Activated naive CD4-positive, alpha-beta T cell treated with anti-CD3 and anti-CD28 coated beads, Interleukin-2, amount 50 U/mL, for 72 hours (primary cell): Measurements from ENCODE around the gene ATP10D. TPM values are rescaled to one million over a fixed set of nuclear protein-coding genes. Genes with fewer than 3 reads are reported as not detected.
"Not testable (repeated sequence)": the region's sequence is repeated elsewhere in the genome, so short reads cannot be mapped to it uniquely, and the experiment has no call there.

ENCODE experiments used
- ATAC-seq, 2 donors: fragments of 150-1000 bp; cut with Tn5 transposase; 2 replicates each; pipeline ENCODE4 v1.10.0; 2021; ENCODE audit warnings: mild to moderate bottlenecking in 2 of 2, moderate library complexity in 2 of 2
- DNase-seq, 2 donors: peaks; one replicate each; pipeline ENCODE4 v3.0.0; 2021 to 2022; ENCODE audit warnings: low spot score in 2 of 2
- H3K27ac Mint-ChIP-seq, 2 donors: one replicate each; pipeline ENCODE4 v1.8.0; 2022; ENCODE audit warnings: mild to moderate bottlenecking in 2 of 2, mixed read lengths in 2 of 2
- H3K36me3 Mint-ChIP-seq, 2 donors: one replicate each; pipeline ENCODE4 v1.8.0; 2022; ENCODE audit warnings: mixed read lengths in 2 of 2
- H3K9me3 Mint-ChIP-seq, 2 donors: one replicate each; pipeline ENCODE4 v1.8.0; 2022; ENCODE audit warnings: mixed read lengths in 2 of 2
- total RNA-seq, 2 donors: library from RNA; stranded (reverse); gene quantifications; one replicate each; pipeline ENCODE4 v1.2.3, GENCODE V29; 2022

Gene ATP10D
- total RNA-seq, 2 donors from 2014 or later: 4.0 to 11.3 TPM

DNA sequence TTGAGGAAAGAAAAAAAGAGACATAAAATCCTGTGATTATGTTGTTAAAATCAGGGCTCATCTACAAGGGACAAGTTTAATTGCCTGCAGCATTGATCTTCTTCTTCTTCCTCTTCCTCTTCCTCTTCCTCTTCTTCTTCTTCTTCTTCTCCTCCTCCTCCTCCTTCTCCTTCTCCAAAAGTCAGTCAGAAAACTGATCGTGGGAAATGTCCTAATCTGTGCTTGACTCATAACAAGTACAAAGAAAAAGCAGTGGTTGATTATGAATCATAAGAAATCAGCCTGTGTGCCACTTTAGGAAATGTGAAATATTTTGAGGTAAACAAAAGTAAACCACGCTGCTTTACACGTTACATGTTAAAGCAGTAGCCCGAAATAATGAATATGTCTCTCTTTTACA lies 2.7 kb upstream of the ATP10D start:
- Mint-ChIP-seq H3K9me3 (no peaks in the 10 kb centered on the region), H3K27ac (no peak overlapping the region), H3K36me3 (peaks cover 0 to 11% of the 10 kb centered on the region in 2 donors)
- ATAC-seq: no peak
- no peak for DNase-seq

DNA sequence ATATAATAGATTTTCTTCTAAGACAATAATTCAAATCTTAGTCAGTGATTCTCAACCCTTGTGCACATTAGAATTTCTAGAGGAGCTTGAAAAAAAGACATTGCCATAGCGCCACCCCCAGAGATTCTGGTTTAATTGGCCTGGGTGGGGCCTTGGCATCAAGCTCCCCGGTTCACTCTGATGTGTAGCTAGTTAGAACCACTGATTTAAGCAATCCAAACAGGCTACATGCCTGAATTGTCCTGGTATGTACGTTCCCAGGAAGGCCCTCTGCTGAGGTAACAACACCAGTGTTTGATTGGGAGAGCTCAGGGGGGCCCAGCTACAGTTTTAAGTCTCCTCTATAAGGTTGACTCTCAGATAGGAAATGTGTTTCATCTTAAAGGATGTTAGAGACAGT lies 1.3 kb upstream of the ATP10D start:
- Mint-ChIP-seq H3K9me3 (no peaks in the 10 kb centered on the region), H3K27ac (peak overlapping the region in 1 of 2 donors; percentile 90), H3K36me3 (peaks cover 0 to 11% of the 10 kb centered on the region in 2 donors)
- DNase-seq: no peak
- ATAC-seq: no peak

DNA sequence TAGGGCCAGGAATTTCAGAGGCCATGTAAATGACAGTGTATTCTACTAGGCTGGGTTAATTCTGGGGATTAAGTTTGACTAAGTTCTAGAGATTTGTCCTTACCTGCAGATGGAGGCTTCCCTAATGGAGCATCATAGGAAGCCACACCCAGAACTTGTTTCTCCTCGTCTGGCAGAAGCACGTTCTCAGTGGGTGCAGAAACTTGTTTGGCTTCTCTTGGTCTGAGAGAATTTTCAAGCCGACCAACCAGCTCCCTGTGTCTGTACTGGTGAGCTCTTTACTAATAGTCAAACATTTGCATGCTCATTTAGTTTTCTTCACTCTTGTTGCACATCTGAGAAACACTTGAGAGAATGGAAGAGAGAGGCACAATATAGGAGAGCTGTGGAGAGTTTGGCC lies 907 bp upstream of the ATP10D start:
- no peak for ATAC-seq
- peak overlapping the region in 1 of 2 donors; percentile 90 for H3K27ac Mint-ChIP-seq
- DNase-seq: no peak
- no peaks in the 10 kb centered on the region for H3K9me3 Mint-ChIP-seq
- peaks cover 0 to 11% of the 10 kb centered on the region in 2 donors for H3K36me3 Mint-ChIP-seq

DNA sequence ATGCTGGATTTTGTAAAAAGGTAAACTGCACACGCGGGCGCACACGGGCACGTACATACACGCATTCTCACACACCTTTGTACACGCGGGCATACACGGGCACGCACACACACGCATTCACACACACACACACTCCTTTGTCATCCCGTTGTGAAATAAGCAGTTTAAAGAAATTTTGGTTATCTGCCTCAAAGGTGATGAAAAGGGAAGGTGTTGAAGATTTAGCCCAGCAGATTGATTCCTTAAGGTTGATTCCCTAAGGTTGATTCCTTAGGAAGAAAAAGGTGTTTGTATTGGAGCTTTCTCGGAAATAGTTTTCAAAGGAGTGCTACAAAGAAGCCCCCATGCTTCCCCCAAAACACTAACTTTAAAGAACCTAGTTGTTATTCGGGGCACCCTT lies 693 bp downstream of the ATP10D start:
- DNase-seq: no peak
- Mint-ChIP-seq H3K36me3 (peaks cover 0 to 11% of the 10 kb centered on the region in 2 donors), H3K9me3 (no peaks in the 10 kb centered on the region), H3K27ac (peak overlapping the region; percentile 86 to 90)
- ATAC-seq: no peak

DNA sequence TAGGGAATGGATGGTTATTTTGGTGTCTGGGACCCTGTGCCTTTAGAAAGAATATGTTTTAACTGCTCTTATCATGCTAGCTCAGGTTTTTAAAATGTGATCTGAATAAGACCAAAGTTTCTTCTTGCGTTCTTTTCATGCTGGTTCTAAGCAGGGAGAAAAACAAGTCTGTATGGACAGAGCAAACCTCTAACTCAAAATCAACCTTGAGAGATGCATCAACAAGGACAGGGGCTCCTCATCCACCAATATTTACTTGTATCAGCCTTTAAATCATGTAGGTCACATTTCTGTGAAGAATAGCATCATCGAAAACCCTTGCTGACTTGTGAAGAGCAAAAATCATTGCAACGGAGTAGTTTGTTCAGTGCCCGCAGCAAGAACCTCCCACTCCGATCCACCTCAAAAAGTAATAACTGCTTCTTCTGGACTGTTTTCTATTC lies 1.2 kb downstream of the ATP10D start:
- ATAC-seq: no peak
- Mint-ChIP-seq H3K27ac (peak overlapping the region in 1 of 2 donors; percentile 90), H3K9me3 (no peaks in the 10 kb centered on the region), H3K36me3 (peaks cover 0 to 11% of the 10 kb centered on the region in 2 donors)
- DNase-seq: no peak

DNA sequence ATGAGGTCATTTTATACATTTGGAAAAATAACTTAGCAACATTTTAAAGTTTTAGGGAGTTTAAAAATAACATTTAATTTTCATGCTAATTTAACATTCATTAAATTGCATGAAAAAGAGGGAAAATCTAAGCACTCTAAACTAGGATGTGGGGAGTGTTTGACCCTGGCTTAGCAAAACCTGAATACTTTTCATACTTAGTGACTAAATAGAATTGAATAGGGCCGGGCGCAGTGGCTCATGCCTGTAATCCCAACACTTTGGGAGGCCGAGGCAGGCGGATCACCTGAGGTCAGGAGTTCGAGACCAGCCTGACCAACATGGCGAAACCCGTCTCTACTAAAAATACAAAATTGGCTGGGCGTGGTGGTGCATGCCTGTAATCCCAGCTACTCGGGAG lies 1.7 kb downstream of the ATP10D start:
- not testable (repeated sequence) for ATAC-seq, DNase-seq, H3K27ac Mint-ChIP-seq, H3K9me3 Mint-ChIP-seq
- peaks cover 0 to 11% of the 10 kb centered on the region in 2 donors for H3K36me3 Mint-ChIP-seq

DNA sequence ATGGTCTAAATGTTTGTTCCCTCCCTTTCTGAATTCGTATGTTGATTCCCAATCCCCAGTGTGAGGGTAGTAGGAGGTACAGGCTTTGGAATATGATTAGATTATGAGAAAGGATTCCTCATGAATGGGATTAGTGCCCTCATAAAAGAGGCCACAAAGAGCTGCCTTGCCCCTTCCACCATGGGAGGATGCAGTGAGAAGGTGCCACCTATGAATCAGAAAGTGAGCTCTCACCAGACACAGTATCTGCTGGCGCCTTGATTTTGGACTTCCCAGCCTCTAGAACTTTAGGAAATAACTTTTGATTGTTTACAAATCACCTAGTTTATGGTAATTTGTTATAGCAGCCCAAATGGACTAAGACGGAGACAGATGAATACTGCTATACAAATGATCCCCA lies 3.6 kb downstream of the ATP10D start:
- peaks cover 0 to 11% of the 10 kb centered on the region in 2 donors for H3K36me3 Mint-ChIP-seq
- no peaks in the 10 kb centered on the region for H3K9me3 Mint-ChIP-seq
- no peak overlapping the region for H3K27ac Mint-ChIP-seq
- no peak for DNase-seq
- ATAC-seq: no peak

DNA sequence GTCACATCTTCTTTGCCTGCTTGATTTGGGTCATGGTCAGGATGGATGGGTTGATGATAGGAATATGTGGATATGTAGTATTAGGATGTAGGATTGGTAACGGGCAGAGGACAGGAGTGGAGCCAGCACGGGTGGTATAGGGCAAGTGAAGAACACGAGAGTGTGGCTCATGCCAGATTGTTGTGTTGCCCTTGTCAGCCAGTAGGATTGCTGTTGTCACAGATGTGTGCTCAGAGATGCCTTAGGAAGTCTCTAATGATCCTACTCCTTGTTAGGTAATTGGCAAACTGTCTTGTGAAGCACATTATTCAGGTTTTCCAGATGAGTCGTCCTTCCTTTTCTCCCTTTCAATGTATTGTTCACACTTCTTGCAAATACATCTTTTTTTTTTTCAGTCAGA lies 5.5 kb downstream of the ATP10D start:
- DNase-seq (peak in 1 of 2 donors; percentile 4), ATAC-seq (peak; percentile 88 to 94)
- H3K36me3 Mint-ChIP-seq: peaks cover 0 to 6% of the 10 kb centered on the region in 2 donors
- no peak overlapping the region for H3K27ac Mint-ChIP-seq
- H3K9me3 Mint-ChIP-seq: no peaks in the 10 kb centered on the region

DNA sequence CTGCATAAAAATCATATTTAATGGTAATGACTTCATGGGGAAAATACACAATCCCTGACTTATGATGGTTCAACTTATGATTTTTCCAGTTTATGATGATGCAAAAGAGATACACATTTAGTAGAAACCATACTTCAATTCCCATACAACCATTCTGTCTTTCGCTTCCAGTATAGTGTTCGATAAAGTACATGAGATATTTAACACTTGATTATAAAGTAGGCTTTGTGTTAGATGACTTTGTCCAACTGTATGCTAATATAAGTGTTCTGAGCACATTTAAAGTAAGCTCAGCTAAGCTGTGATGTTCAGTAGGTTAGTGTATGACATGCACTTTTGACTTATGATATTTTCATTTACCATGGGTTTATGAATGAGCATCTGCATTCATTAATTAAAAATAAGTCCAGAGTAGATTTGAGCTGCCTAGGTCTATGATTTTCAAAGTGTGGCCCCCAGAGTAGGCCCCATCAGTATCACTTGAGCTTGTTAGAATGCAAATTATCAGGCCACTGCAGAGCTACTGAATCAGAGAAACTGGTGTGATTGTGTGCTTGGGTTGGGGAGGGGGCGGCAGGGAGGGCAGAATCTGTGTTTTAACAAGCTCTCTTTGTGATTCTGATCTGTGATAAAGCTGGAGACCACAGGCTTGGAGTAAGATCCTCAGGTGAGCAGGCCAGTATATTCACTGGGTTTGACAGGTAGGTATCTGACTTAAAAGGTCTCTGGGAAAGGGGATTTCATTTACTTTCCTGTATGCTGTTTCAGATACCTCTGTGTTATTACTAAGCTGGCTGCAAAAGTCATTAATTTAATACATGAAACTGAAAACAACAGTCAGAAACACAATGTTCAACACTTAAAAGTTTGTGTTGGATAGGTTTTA lies 8.4 kb downstream of the ATP10D start:
- no peaks in the 10 kb centered on the region for H3K36me3 Mint-ChIP-seq
- DNase-seq (no peak), ATAC-seq (peak in 1 of 2 donors; percentile 34)
- no peaks in the 10 kb centered on the region for H3K9me3 Mint-ChIP-seq
- H3K27ac Mint-ChIP-seq: no peak overlapping the region

DNA sequence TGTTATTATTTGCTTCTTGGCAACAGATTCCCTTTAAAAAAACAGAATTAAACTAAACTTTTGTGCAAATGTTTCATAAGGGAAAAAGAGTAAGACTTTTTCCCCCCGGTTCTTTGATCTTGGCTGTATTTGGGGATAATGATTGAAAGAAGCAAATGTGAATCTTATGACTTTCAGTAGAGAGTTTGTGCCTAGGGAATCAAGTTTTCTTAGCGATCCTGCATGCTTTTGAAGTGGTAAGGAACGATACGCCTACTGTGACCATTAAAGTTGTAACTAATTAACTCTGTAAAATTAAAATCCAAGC lies 9.0 kb downstream of the ATP10D start:
- ATAC-seq: no peak
- no peak for DNase-seq
- no peaks in the 10 kb centered on the region for H3K9me3 Mint-ChIP-seq
- no peak overlapping the region for H3K27ac Mint-ChIP-seq
- no peaks in the 10 kb centered on the region for H3K36me3 Mint-ChIP-seq

DNA sequence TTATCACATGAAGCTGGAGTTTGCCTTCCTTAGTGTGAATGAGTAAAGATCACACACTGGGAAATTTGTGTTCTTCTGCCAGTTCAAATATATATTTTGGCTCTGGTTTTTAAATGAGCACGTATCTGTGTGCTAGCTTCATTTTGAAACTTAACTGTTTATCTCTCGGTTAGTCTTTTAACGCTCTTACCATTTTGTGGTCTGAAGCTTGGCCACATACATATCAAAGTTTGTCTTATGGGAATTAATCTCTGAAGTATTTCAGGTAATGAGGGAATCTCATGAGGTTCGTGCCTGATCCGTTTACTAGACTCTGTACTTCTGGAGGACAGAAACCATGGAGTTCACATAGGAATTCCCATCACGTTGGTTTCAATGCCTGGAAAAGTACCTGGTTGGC lies 13.8 kb downstream of the ATP10D start:
- no peaks in the 10 kb centered on the region for H3K36me3 Mint-ChIP-seq
- DNase-seq: no peak
- ATAC-seq: no peak

DNA sequence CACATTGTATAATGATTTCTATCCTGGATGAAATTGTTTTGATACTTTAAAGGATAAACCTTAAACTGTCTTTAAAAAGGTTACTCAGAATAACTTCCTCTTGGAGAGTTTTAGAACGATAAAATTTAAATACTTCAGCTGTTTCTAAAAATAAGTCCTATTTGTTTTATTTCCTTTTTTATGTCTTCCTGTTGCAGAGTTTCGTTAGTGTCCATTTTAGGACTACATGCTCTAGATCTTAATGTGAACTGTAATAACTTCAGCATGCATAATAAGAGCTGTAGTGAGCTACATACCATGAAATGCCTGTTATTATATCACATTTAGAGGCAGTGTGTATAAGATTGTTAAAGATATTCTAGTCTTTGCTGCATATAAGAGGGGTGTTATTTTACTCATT lies 14.6 kb downstream of the ATP10D start:
- DNase-seq (no peak), ATAC-seq (no peak)
- no peak overlapping the region for H3K27ac Mint-ChIP-seq
- H3K36me3 Mint-ChIP-seq: no peaks in the 10 kb centered on the region
- no peaks in the 10 kb centered on the region for H3K9me3 Mint-ChIP-seq

More for the DNA sequence above, 13.8 kb downstream of the ATP10D start:
- no peaks in the 10 kb centered on the region for H3K9me3 Mint-ChIP-seq
- H3K27ac Mint-ChIP-seq: no peak overlapping the region

DNA sequence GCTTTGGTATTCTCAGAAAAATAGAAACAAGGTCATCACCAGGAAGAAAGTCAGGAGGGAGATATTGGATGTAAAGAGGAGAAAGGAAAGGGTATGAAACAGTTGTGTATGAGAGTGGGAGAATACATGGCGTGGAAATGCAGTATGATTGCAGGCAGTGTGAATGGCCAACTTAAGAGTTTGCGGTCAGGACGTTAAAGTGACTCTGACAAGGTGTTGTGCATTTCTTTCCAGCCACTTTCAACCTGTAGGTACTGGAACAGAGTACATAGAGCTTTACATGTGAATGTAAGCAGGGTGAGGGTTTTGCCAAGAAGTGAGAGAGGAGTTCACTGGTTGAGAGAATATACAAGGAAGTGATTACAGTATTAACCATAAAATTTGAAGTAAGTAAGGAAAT lies 15.7 kb downstream of the ATP10D start:
- no peak overlapping the region for H3K27ac Mint-ChIP-seq
- no peaks in the 10 kb centered on the region for H3K36me3 Mint-ChIP-seq
- no peaks in the 10 kb centered on the region for H3K9me3 Mint-ChIP-seq
- DNase-seq (no peak), ATAC-seq (no peak)

DNA sequence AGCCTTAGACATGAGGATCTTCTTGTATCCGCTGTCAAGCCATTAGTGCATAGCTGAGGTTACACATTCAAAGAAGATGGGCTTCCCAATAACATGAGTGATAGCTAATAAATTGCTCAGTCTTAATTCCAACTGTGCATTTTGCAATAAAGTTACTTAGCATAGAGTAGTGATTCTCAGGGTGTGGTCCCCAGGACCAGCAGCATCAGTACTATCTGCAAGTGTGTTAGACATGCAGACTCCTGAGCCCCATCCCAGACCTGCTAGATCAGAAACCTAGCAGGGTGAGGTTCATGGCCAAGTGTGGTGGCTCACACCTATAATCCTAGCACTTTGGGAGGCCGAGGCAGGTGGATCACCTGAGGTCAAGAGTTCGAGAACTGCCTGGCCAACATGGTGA lies 20.1 kb downstream of the ATP10D start:
- no peak overlapping the region for H3K27ac Mint-ChIP-seq
- no peaks in the 10 kb centered on the region for H3K36me3 Mint-ChIP-seq
- ATAC-seq (no peak), DNase-seq (no peak)
- H3K9me3 Mint-ChIP-seq: no peaks in the 10 kb centered on the region

DNA sequence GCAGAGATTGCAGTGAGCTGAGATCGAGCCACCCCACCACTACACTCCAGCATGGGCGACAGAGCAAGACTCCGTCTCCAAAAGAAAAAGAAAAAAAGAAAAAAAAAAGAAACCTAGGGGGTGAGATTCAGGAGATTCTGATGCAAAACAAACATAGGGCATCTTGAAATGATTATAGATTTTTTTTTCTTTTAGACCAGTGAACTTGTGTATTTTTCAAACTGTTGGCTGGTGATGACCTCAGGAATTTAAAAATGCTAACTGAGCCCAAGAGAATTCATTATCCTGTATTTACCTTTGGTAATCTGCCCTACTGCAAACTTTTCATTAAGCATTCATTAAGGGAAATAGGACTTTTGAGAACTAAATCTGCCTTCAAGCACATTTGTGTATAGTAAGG lies 20.6 kb downstream of the ATP10D start:
- Mint-ChIP-seq H3K36me3 (no peaks in the 10 kb centered on the region), H3K9me3 (no peaks in the 10 kb centered on the region), H3K27ac (no peak overlapping the region)
- ATAC-seq (no peak), DNase-seq (no peak)

DNA sequence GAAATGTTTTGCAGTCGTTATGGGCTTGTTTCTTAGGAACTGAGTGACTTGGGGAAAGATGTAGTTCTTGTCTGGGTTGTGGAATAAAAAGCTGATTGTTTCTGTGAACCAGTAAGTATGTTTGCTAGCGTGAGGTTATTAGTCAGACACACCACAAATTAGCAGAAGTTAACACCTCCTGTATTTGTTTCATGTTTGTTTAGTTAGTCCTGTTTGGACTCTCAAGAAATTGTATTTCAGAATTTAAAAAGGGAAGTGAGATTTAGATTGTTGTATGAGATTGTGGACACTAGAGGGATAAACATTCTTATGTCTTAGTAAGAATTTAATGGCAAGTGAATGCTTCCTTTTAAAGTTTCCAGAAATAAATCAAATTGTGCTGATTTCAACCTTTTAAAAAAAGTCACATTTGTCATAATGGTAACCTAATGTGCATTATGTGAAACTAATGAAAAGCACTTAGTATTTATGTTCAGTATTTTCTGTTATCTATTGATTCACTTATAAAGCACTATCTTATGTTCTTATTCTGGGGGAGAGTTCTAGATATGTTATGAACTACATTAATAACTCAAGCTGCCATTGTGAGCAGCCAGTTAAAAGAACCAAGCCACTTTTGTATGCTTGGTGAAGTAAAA lies 25.6 kb downstream of the ATP10D start:
- H3K36me3 Mint-ChIP-seq: no peaks in the 10 kb centered on the region
- H3K27ac Mint-ChIP-seq: no peak overlapping the region
- ATAC-seq (no peak), DNase-seq (no peak)
- no peaks in the 10 kb centered on the region for H3K9me3 Mint-ChIP-seq

DNA sequence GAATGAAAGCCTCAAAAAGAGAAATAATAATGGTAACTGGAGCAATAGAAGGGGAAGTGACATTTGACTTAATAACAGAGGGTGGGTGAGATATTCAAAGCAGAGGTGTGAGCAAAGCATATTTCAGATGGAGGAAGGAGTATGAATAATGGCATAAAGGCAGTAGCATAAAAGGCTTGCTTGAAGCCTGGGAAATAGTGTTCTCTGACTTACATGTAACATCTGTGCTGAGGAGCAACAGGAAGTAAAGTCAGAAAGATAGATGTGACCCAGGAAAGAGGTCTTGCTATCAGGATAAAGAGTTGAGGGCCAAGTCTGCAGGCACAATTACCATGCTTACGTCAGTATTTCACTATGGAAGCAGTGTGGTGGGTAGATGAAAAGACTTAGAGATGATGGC lies 28.4 kb downstream of the ATP10D start:
- H3K9me3 Mint-ChIP-seq: no peaks in the 10 kb centered on the region
- no peaks in the 10 kb centered on the region for H3K36me3 Mint-ChIP-seq
- no peak for DNase-seq
- ATAC-seq: no peak
- no peak overlapping the region for H3K27ac Mint-ChIP-seq
